GM18907 (cell line): Measurements from ENCODE around the gene KRTAP12-3.
"Not testable (repeated sequence)": the region's sequence is repeated elsewhere in the genome, so short reads cannot be mapped to it uniquely, and the experiment has no call there.

Experiments
- ATAC-seq: cut with Tn5 transposase; IDR thresholded peaks from one replicate; pipeline ENCODE4 v1.9.1; 2021; ENCODE audit warnings: mild to moderate bottlenecking, moderate library complexity; ENCODE audit not compliant: unreplicated experiment

Gene KRTAP12-3

GRCh38 chr21:44650265-44650972 is 7.3 kb upstream of the KRTAP12-3 start:
- no peak for ATAC-seq

GRCh38 chr21:44650973-44651675 is 6.6 kb upstream of the KRTAP12-3 start:
- ATAC-seq = no peak

DNA sequence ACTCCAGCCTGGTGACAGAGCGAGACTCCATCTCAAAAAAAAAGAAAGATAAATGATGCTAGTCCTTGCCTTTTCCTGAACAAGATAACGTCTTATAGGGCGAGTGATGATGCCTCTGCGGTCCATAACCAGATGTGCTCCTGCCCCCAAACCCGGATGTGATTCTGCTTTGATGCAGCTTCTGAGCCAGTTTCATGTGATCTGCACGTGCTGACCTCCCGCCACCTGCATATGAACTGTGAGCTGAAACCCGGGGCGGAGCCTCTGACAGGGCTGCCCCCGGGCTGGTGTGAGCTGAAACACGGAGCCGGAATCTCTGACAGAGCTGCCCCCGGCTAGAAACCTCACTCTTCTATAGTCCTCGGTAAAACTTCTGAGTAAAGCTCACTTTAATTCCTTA is 4.6 kb upstream of the KRTAP12-3 start:
- no peak for ATAC-seq

- no peak for ATAC-seq
Observed at GRCh38 chr21:44653656-44654575, 3.8 kb upstream of the KRTAP12-3 start.

DNA sequence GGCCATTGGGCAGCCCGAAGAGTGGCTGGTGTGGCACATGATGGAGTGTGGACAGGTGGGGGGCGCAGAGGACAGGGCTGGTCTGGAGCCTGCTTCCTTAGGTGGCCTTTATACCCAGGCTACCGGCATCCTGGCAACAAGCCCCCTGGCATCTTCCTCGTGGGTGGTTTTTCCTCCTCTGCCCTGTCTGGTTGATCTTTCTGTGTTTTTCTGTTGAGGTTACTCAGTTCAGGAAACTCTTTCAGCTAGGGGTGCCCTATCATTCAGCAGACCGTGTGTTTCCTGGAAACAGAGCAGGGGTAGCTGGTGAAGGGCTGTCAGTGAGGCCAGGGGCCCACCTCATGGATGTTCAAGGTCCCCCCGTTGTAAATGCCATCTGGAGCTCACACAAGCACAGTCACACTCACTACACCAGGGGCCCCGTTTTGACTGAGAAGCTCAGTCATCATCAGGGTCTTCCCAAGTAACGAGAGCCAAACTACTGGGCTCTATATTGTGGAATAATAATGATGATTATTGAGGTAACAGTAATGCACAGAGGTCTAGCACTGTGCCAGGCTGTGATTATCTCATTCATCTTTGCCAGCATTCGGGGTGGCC is 3.1 kb upstream of the KRTAP12-3 start, which contains the start of gene KRTAP12-4:
KRTAP12-4 (minus strand) TSS at position 84 of the 600 bp plus-strand sequence; CDS start at position 39, 45 bp downstream.
- ATAC-seq = no peak

GRCh38 chr21:44656868-44657267 is 864 bp upstream of the KRTAP12-3 start:
- ATAC-seq = no peak

GRCh38 chr21:44658541-44658910 is 794 bp downstream of the KRTAP12-3 start:
- ATAC-seq = no peak

- no peak for ATAC-seq
Observed at GRCh38 chr21:44658913-44659595, 1.3 kb downstream of the KRTAP12-3 start.

GRCh38 chr21:44661567-44661966 is 3.8 kb downstream of the KRTAP12-3 start:
- ATAC-seq = not testable (repeated sequence)

GRCh38 chr21:44664691-44665090 is 7.0 kb downstream of the KRTAP12-3 start:
- ATAC-seq = no peak

DNA sequence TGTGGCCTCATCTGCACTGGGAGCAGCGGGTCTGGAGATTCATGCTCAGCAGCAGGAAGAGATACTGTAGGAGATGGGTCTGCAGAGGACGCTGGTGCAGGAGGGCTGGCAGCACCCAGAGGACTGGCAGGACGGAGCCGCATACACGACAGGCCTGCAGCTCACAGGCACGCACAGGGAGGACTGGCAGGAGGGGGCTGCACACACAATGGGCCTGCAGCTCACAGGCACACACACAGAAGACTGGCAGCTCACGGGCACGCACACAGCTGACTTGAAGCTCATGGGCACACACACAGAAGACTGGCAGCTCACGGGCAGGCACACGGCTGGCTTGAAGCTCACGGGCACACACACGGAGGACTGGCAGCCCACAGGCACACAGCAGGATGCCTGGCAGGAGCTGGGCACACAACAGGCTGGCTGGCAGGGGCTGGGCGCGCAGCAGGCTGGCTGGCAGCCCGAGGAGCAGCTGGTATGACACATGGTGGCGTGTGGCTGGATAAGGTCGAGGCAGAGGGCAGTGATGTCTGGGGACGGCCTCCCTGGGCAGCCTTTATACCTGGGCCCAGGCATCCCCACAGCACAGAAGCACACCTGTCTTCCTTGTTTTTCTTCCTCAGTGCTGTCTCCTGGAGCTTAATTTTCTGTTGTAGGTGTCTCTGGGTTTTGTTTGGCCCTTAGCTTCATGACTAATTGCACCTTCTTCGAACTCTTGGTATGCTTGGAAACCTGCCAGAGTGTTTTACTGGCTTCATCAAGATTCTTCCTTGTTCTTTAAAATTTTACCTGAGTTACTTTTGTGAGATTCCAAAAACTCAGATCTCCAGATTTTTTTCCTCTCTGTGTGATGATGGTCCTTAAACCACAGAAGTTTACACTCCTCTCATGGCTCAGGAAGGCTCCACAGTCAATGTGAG is 8.9 kb downstream of the KRTAP12-3 start, which contains the start of gene KRTAP12-2:
KRTAP12-2 (minus strand) TSS at position 527 of the 920 bp plus-strand sequence; CDS start at position 486, 41 bp downstream.
- no peak for ATAC-seq

DNA sequence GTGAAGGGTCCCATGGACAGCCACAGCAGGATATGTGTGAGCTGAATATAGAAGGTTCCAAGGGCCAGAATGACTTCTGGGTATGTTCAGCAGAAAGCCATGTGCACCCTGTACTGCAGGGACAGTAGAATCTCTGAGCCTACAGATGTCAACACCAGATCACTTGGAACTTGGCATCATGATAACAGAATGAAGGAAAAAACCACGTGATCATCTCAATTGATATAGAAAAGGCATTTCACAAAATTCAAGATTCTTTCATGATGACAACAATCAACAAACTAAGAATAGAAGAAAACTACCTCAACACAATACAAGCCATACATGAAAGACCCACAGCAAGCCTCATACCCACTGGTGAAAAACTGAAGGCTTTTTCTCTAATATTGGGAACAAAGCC is 9.9 kb downstream of the KRTAP12-3 start:
- ATAC-seq = no peak

DNA sequence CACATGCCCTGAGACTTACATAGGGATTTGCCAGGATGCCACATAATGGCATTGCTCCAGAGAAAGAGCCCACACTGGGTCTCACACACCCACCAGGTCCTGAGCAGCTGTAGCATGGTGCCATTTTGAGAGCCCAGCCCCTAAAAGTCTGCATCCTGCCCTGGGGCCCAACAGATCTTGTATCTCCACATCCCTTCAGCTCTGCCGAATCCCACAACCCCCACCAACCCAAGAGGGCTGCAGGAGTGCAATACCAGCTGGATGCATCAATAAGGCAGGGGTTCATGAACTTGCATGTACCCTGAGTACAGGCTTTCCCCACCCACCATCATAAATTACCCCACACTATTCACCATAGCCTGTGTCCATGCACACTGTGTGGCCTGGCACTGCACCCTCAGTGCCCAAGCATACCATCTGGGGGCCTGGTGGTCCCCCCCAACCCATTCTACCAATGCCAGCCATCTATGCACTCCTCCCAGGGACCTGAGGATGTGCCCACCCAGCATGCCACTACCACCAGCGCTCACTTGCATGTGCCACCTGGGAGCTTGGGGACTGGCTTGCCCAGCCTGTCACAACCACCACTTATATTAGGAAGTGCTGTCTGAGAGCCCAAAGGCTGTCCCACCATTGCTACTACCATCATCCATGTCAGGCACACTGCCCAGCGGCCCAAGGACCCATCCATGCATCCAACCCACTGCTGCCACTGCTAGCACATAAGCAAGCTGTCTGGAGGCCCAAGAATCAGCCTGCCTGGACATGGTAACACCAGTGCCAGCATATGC is 13.1 kb downstream of the KRTAP12-3 start:
- no peak for ATAC-seq

DNA sequence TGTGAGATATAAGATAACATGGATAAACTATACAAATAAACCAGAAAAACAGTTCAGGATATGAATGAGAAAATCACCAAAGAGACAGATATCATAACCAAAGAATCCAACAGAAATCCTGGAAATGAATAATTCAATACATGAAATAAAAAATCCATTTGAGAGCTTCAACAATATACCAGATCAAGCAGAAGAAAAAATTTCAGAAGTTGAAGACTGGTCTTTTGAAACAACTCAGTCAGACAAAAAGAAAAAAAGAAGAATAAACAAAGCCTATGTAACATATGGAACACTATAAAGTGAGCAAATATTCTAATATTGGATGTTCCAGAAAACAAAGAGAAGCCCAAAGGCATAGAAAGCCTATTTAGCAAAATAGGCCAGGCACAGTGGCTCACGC is 14.2 kb downstream of the KRTAP12-3 start:
- ATAC-seq = no peak

DNA sequence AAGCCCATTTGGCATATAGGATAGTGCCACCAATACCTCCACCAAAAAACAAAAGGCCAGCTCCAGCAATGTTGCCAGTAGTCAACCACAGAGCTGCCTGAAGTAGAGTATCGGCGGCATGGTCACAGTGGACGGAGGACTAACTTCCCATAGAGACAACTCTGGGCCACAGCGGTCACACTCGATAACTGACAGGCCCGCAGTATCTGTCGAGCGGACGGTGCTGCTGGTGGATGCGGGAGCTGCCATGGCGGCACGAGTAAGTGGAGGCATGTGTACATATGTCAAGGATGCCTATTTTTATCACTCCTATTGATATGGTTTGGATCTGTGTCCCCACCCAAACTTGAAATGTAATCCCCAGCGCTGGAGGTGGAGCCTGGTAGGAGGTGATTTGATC is 20.1 kb downstream of the KRTAP12-3 start:
- ATAC-seq = no peak

DNA sequence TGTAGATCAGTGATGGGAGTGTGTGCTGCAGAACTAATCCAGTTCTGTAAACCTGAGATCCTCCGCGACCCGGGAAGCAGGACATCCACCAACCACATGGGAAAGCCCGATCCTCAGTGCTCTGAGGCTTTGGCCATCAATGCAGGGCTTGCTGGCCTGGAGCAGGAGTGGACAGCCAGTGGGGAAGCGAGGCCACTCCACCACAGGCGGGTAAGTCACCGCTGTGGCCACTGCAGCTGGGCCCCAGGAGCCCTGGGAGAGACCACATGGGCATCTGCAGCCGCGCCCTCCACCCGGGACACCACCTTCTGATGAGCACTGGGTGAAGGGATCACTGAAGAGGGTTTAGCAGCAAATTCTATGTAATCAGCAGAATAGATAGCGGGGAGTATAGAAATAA is 23.4 kb downstream of the KRTAP12-3 start:
- ATAC-seq = no peak

GRCh38 chr21:44681861-44682579 is 24.3 kb downstream of the KRTAP12-3 start, which contains the start of gene KRTAP12-1:
Gene KRTAP12-1, minus strand, starts transcription at chr21:44682163. Its CDS starts 40 bp downstream, at chr21:44682123.
- no peak for ATAC-seq
